K562 (cell line): ENCODE results near the gene TOMM22. TPM values are rescaled to one million over a fixed set of nuclear protein-coding genes. Genes with fewer than 3 reads are reported as not detected.
A peak's percentile ranks its signal among the peaks of the same experiment; 100 is the strongest.

Experiments used
- ATAC-seq: fragments of 200-7000 bp; cut with Tn5 transposase; 3 replicates; pipeline ENCODE4 v1.9.1; 2020; ENCODE audit warnings: moderate library complexity
- BruUV-seq: library from RNA; stranded (reverse); fragments of 400-500 nt; replicated peaks from 2 replicates; lab custom pipeline; 2021; lab: Mats Ljungman, UMichigan
- CTCF ChIA-PET: fragments of 300-600 bp; formaldehyde crosslinking; extraction: SDS; loops from one replicate; lab custom pipeline; 2021; ENCODE audit warnings: low intra/inter-chr PET ratio; lab: Yijun Ruan, JAX
- POLR2A ChIA-PET: fragments of 300-600, 350-650 bp; sonication (Branson Sonifier 250); formaldehyde crosslinking; extraction: SDS; loops from one replicate; lab custom pipeline; 2021; ENCODE audit warnings: antibody characterized with exemption, inconsistent platforms; lab: Yijun Ruan, JAX
- DNase-seq, 4 experiments: peaks; one replicate each; pipeline versions ENCODE4 v3.0.0 to v3.0.0-alpha.2; 2011 to 2018; ENCODE audit warnings: low spot score in 3 of 4, mixed read lengths in 3 of 4; ENCODE audit errors: extremely low read depth in 1 of 4
- FAIRE-seq: peaks from 2 replicates; lab custom pipeline; 2011; peaks lifted over from hg19 to GRCh38; lab: Jason Lieb, UNC
- H2AFZ ChIP-seq: 2 replicates; pipeline ENCODE4 v1.6.0; 2011; ENCODE audit warnings: low read depth, low read length, control low read depth, inconsistent platforms
- H3K27ac ChIP-seq: fragments of 200-600 bp; 3 replicates; pipeline ENCODE4 v1.8.0; 2011; ENCODE audit warnings: low read depth, mild to moderate bottlenecking, control low read depth, inconsistent platforms, low read length, moderate library complexity, mixed read lengths; ENCODE audit errors: extremely low read depth
- H3K27me3 ChIP-seq, 2 experiments: fragments of 300-600 bp in 1 of 2; 2 replicates in 1 of 2; 3 replicates in 1 of 2; pipeline versions ENCODE4 v1.6.0 to v1.8.0; 2011; ENCODE audit warnings: inconsistent platforms in 2 of 2, low read length in 2 of 2, mild to moderate bottlenecking in 1 of 2, mixed read lengths in 1 of 2, moderate library complexity in 1 of 2; ENCODE audit not compliant: control insufficient read depth in 2 of 2, insufficient read depth in 2 of 2
- H3K36me3 ChIP-seq: fragments of 300-600 bp; 3 replicates; pipeline ENCODE4 v1.8.0; 2011; ENCODE audit warnings: mild to moderate bottlenecking, low read length, inconsistent platforms; ENCODE audit not compliant: control insufficient read depth, insufficient read depth
- H3K4me1 ChIP-seq, 2 experiments: fragments of 200-600 bp in 1 of 2; replicated peaks in 1 of 2; 2 replicates in 1 of 2; 3 replicates in 1 of 2; pipeline versions ENCODE4 v1.5.1 to v1.8.0; 2011; ENCODE audit warnings: inconsistent platforms in 2 of 2, low read length in 2 of 2, mild to moderate bottlenecking in 1 of 2, mixed read lengths in 1 of 2, moderate library complexity in 1 of 2; ENCODE audit not compliant: control insufficient read depth in 2 of 2, insufficient read depth in 2 of 2
- H3K4me2 ChIP-seq: 2 replicates; pipeline ENCODE4 v1.6.1; 2011; ENCODE audit warnings: low read length, control low read depth, inconsistent platforms, mixed read lengths; ENCODE audit not compliant: insufficient read depth
- H3K4me3 ChIP-seq: fragments of 200-600 bp; sonication (generic), shearing (Covaris generic); 2 replicates; pipeline ENCODE4 v1.5.1; 2016; ENCODE audit warnings: control low read depth, inconsistent platforms
- H3K79me2 ChIP-seq: fragments of 200-600 bp; 3 replicates; pipeline ENCODE4 v1.8.0; 2011; ENCODE audit warnings: low read length, inconsistent platforms; ENCODE audit not compliant: control insufficient read depth, insufficient read depth
- H3K9ac ChIP-seq, 2 experiments: 2 replicates each; pipeline versions ENCODE4 v1.6.0 to v1.6.1; 2011; ENCODE audit warnings: low read depth in 2 of 2, low read length in 2 of 2, control low read depth in 1 of 2, inconsistent platforms in 1 of 2, mild to moderate bottlenecking in 1 of 2, mixed read lengths in 1 of 2; ENCODE audit not compliant: insufficient read depth in 1 of 2
- H3K9me1 ChIP-seq: one replicate; pipeline ENCODE4 v1.6.0; 2011; ENCODE audit warnings: inconsistent platforms, mild to moderate bottlenecking, low read length, moderate library complexity; ENCODE audit not compliant: control insufficient read depth, insufficient read depth
- H3K9me3 ChIP-seq: replicated peaks from 2 replicates; pipeline ENCODE4 v1.5.1; 2011; ENCODE audit warnings: low read depth, low read length, inconsistent platforms; ENCODE audit not compliant: control insufficient read depth, insufficient read depth
- H4K20me1 ChIP-seq: replicated peaks from 2 replicates; pipeline ENCODE4 v1.6.1; 2011; ENCODE audit warnings: low read length, inconsistent platforms, mixed read lengths; ENCODE audit not compliant: control insufficient read depth, insufficient read depth
- AFF4 ChIP-seq: sonication (generic); formaldehyde crosslinking; IDR thresholded peaks from 2 replicates; pipeline ENCODE4 v1.8.0; 2023; ENCODE audit warnings: mild to moderate bottlenecking, missing genetic modification reagents
- BDP1 ChIP-seq: IDR thresholded peaks from 3 replicates; pipeline ENCODE4 v1.6.1; 2011; ENCODE audit not compliant: insufficient read length, insufficient read depth
- ILF3 ChIP-seq: fragments of 450-650 bp; IDR thresholded peaks from 2 replicates; pipeline ENCODE4 v1.6.1; 2018; ENCODE audit warnings: antibody characterized with exemption, mild to moderate bottlenecking, moderate library complexity, borderline replicate concordance
- L3MBTL2 ChIP-seq: fragments of 450-650 bp; IDR thresholded peaks from 2 replicates; pipeline ENCODE4 v1.6.1; 2016; ENCODE audit warnings: mild to moderate bottlenecking, moderate library complexity
- MYC ChIP-seq, 2 experiments: fragments of 250-450 bp in 1 of 2; sonication (Bioruptor Pico) in 1 of 2; IDR thresholded peaks; 2 replicates each; pipeline versions ENCODE4 v1.5.1 to v1.6.1; 2012 to 2021; ENCODE audit warnings: low read depth in 2 of 2, borderline replicate concordance in 1 of 2, improper control_type of control experiment in 1 of 2, low read length in 1 of 2, mild to moderate bottlenecking in 1 of 2, moderate library complexity in 1 of 2
- NR3C1 ChIP-seq: sonication (generic); formaldehyde crosslinking; IDR thresholded peaks from 2 replicates; pipeline ENCODE4 v1.8.1; 2022; ENCODE audit warnings: missing genetic modification reagents
- RBBP5 ChIP-seq: fragments of 200-600 bp; sonication (generic); IDR thresholded peaks from 2 replicates; pipeline ENCODE4 v1.6.1; 2012; ENCODE audit warnings: borderline replicate concordance, mild to moderate bottlenecking, low read length, control low read depth, inconsistent platforms; ENCODE audit not compliant: insufficient read depth, poor library complexity, severe bottlenecking
- SAFB2 ChIP-seq: fragments of 200-400 bp; formaldehyde crosslinking; IDR thresholded peaks from 2 replicates; pipeline ENCODE4 v1.6.1; 2018; ENCODE audit warnings: borderline replicate concordance, low read length, low read depth, moderate library complexity; ENCODE audit not compliant: severe bottlenecking
- SIN3B ChIP-seq: fragments of 450-650 bp; IDR thresholded peaks from 2 replicates; pipeline ENCODE4 v1.6.1; 2017; ENCODE audit warnings: low read depth, mild to moderate bottlenecking, moderate library complexity
- TCF7 ChIP-seq: sonication (generic); IDR thresholded peaks from 2 replicates; pipeline ENCODE4 v1.6.1; 2016; ENCODE audit warnings: antibody characterized with exemption, borderline replicate concordance
- UBTF ChIP-seq, 2 experiments: IDR thresholded peaks; 2 replicates each; pipeline ENCODE4 v1.6.1; 2012; ENCODE audit warnings: improper control_type of control experiment in 2 of 2, low read depth in 2 of 2, low read length in 2 of 2, borderline replicate concordance in 1 of 2
- ZC3H4 ChIP-seq: sonication (generic); formaldehyde crosslinking; IDR thresholded peaks from 2 replicates; pipeline ENCODE4 v1.9.0; 2021; ENCODE audit warnings: missing genetic modification reagents, borderline replicate concordance
- WGBS: fragments of 100-300 bp; shearing (Covaris generic); methylation state at CpG from one replicate; pipeline ENCODE4 v1.1.6; 2016; ENCODE audit warnings: low coverage, mixed read lengths; ENCODE audit not compliant: insufficient coverage; ENCODE audit errors: missing lambda C conversion rate; 5-methylcytosine and 5-hydroxymethylcytosine counted together
- in situ Hi-C: fragments of 300-500 bp; cut with MboI; formaldehyde crosslinking; loops from 4 replicates; pipeline ENCODE4 v1.15.0; 2018; ENCODE audit warnings: inconsistent platforms, mixed read lengths
- intact Hi-C: fragments of 100-400 bp; cut with micrococcal nuclease; formaldehyde crosslinking; loops from 2 replicates; pipeline ENCODE4 v1.14.2; 2022
- polyA plus RNA-seq, 8 experiments: library from polyadenylated mRNA; depleted of rRNA in 4 of 8; stranded (reverse) in 5 of 8; unstranded in 3 of 8; fragments of >200 nt; fragmentation: Nextera tagmentation in 2 of 8; fragmentation: Illumina TruSeq in 1 of 8; extraction: Ambion mirVana in 2 of 8; extraction: Trizol in 1 of 8; gene quantifications; 2 replicates each; pipeline versions ENCODE4 v1.2.1 to v1.2.3, GENCODE V29; 2011 to 2014; ENCODE audit warnings: inconsistent platforms in 1 of 8, missing spikeins in 1 of 8
- total RNA-seq, 7 experiments: library from RNA; depleted of rRNA in 6 of 7; stranded (reverse); fragments of >200 nt in 6 of 7; fragmentation: Illumina TruSeq in 2 of 7; extraction: Trizol in 2 of 7; gene quantifications; 2 replicates each; pipeline versions ENCODE4 v1.2.1 to v1.2.3, GENCODE V29; 2011 to 2021; ENCODE audit warnings: low replicate concordance in 1 of 7

The TOMM22 gene
- total and polyA plus RNA-seq, 9 of the 15 experiments (the other 6 are each of a cell fraction or from before 2014, with no cell fraction given), result 25.8 to 108 (median 73.8) TPM

GRCh38 chr22:38700270-38700788 is 18.6 kb downstream of the TOMM22 start:
- CTCF ChIA-PET, result no interaction called here
- intact Hi-C loops, result no loop called here
- H3K4me1 ChIP-seq, result peaks cover 39 to 40% of the 10 kb centered on the region in 2 experiments; a peak in 4 of 5 replicates
- peaks cover 55% of the 10 kb centered on the region for H3K79me2 ChIP-seq
- no peaks in the 10 kb centered on the region; the same call in 1 of the 2 replicates for H4K20me1 ChIP-seq
- no peaks in the 10 kb centered on the region for H3K9me3 ChIP-seq
- no TSS peak for BruUV-seq
- no peaks in the 10 kb centered on the region for H3K27me3 ChIP-seq
- peak in 1 of 4 experiments; percentile 64 for DNase-seq
- H3K9me1 ChIP-seq, result no peaks in the 10 kb centered on the region
- in situ Hi-C loops, result no loop called here
- peaks cover 25% of the 10 kb centered on the region for H3K36me3 ChIP-seq
- POLR2A ChIA-PET, result interaction anchor here (0.6 to 1.5 kb wide), 4 partner anchors 17 to 820 kb away, joined by 3 to 9 read pairs (median 3); partner anchors contain the start of genes ATF4 and TOMM22
- ATAC-seq, result peak; percentile 53
- H3K4me3 ChIP-seq, result peak overlapping the region; percentile 89
- peak overlapping the region; percentile 86 to 96 for H3K9ac ChIP-seq
- peak overlapping the region; percentile 89 for H3K27ac ChIP-seq
- peak overlapping the region; percentile 61 for H2AFZ ChIP-seq
- 0% methylated on average over 34 of the region's 57 CpGs for WGBS
- peak overlapping the region; percentile 83 for H3K4me2 ChIP-seq
- FAIRE-seq, result no peak
- peak; percentile 57; the same call in 1 of the 2 replicates for TF ChIP-seq AFF4
- TF ChIP-seq BDP1, result no peak
- 0 out of 2 replicates have a peak, but pooled peaks have one; percentile 28 for TF ChIP-seq L3MBTL2
- no peak for TF ChIP-seq SAFB2
- peak in 1 of 2 experiments; percentile 56; a peak in 1 of 4 replicates for TF ChIP-seq UBTF (IDR thresholded peaks at IDR 0.05; ENCODE audit: borderline replicate concordance in 1 of 2, low read depth in 2 of 2, low read length in 2 of 2)
- TF ChIP-seq SIN3B, result 0 out of 2 replicates have a peak, but pooled peaks have one; percentile 25
- TF ChIP-seq ILF3, result 0 out of 2 replicates have a peak, but pooled peaks have one; percentile 9
- 0 out of 2 replicates have a peak, but pooled peaks have one; percentile 32 for TF ChIP-seq ZC3H4
- TF ChIP-seq NR3C1 (CRISPR knock-in tag), result 0 out of 2 replicates have a peak, but pooled peaks have one; percentile 13
- TF ChIP-seq TCF7, result no peak
- TF ChIP-seq RBBP5, result peak; percentile 5
- 0 out of 2 replicates have a peak, but pooled peaks have one; percentile 27 for TF ChIP-seq MYC (IDR thresholded peaks at IDR 0.05; ENCODE audit: low read depth, low read length)
- TF ChIP-seq MYC (CRISPR knock-in tag; IDR thresholded peaks at IDR 0.05; ENCODE audit: borderline replicate concordance, low read depth), result no peak
